Measurements from ENCODE around the gene TPRN. TPM values are rescaled to one million over a fixed set of nuclear protein-coding genes. Genes with fewer than 3 reads are reported as not detected.

The TPRN gene
- total and polyA plus RNA-seq, 2 of the 4 experiments (the other 2 are of a cell fraction) = 1.8 to 5.3 TPM

DNA sequence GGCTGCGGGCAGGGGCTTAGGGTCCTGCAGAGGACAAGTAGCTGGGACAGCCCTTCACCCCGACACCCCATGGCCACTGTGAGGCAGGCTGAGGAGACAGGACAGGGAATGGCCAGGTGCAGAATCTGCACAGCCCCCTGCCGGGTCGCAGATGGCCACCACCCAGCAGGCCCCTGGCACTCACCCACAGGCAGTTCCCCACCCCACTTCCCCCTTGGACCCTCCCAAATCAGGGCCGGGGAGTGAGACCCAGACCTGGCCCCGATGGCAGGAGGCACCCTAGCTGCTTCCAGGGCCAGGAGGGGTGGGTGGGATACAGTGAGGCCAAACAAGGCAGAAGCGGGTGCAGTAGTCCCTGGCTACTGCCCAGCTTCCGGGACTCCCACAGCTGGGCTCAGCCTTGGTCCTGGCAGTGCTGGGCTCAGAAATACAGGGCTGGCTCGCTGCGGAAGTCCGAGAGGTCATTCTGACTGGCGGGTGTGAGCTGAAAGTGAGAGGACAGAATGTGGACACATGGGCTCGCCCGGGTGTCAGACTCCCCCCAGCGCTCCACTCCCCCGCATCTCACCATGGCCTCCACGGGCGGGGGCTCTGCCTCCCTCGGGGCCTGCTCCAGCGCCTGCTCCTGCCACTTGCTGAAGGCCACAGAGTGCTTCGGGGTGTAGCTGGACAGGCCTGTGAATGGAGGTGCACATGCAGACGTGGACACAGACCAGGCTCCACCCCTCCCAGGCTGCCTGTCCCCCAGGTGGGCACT, 8.7 kb downstream of the TPRN start:
- intact Hi-C loops (cut with micrococcal nuclease) (no loop called here), dilution Hi-C loops (cut with HindIII; ENCODE audit: low sequenced_read_pairs, unreplicated experiment) (no loop called here), in situ Hi-C loops (cut with MboI; ENCODE audit: low sequenced_read_pairs) (no loop called here)
- Histone ChIP-seq H4K91ac (ENCODE audit: insufficient read depth, low read depth, low read length) (no peak overlapping the region), H2BK20ac (ENCODE audit: low read depth, low read length) (no peak overlapping the region), H2BK15ac (ENCODE audit: low read depth, low read length) (no peak overlapping the region), H2AK9ac (replicated peaks; ENCODE audit: low read depth, low read length, poor library complexity) (no peak overlapping the region), H3K9ac (ENCODE audit: low read depth, low read length) (no peak overlapping the region), H3K36me3 (ENCODE audit: control insufficient read depth, insufficient read depth, low read length) (peaks cover 28% of the 10 kb centered on the region), H3K23ac (ENCODE audit: low read depth, low read length) (no peak overlapping the region), H2BK5ac (ENCODE audit: low read depth, low read length, poor library complexity, severe bottlenecking) (no peak overlapping the region), H3K18ac (ENCODE audit: low read depth, low read length) (no peak overlapping the region), H2AFZ (replicated peaks; ENCODE audit: low read length, poor library complexity) (no peak overlapping the region), H3K9me1 (ENCODE audit: insufficient read depth, low read length) (no peaks in the 10 kb centered on the region), H3K27me3 (ENCODE audit: control insufficient read depth, insufficient read depth, low read length) (no peaks in the 10 kb centered on the region), H3K4me1 (ENCODE audit: control insufficient read depth, insufficient read depth, low read length) (peaks cover 16% of the 10 kb centered on the region), H2BK120ac (ENCODE audit: low read depth, low read length) (no peak overlapping the region), H3K4me2 (ENCODE audit: low read depth, low read length) (no peak overlapping the region), H3K9me3 (ENCODE audit: control insufficient read depth, insufficient read depth, low read length) (no peaks in the 10 kb centered on the region), H4K5ac (ENCODE audit: low read depth, low read length) (no peak overlapping the region), H4K8ac (ENCODE audit: low read depth in 2 of 2, low read length in 2 of 2) (no peak overlapping the region), H3K56ac (ENCODE audit: extremely low read depth, insufficient read depth, low read length) (no peak overlapping the region), H3K79me1 (ENCODE audit: low read depth in 1 of 2, low read length in 2 of 2) (peaks cover 5 to 74% of the 10 kb centered on the region in 2 experiments), H3K14ac (replicated peaks; ENCODE audit: low read depth, low read length) (no peak overlapping the region), H3K27ac (ENCODE audit: insufficient read depth, low read length) (no peak overlapping the region), H4K20me1 (ENCODE audit: insufficient read depth, low read length) (peaks cover 31% of the 10 kb centered on the region), H2AK5ac (ENCODE audit: low read depth, low read length) (no peak overlapping the region), H3K4me3 (ENCODE audit: insufficient read depth, low read depth, low read length) (no peak overlapping the region), H3K4ac (ENCODE audit: low read depth, low read length) (no peak overlapping the region)
- TF ChIP-seq NFE2L2 (IDR thresholded peaks at IDR 0.05; ENCODE audit: low read depth, low read length) (no peak), RCOR1 (IDR thresholded peaks at IDR 0.05; ENCODE audit: insufficient replicate concordance, low read length) (no peak), POLR2A (IDR thresholded peaks at IDR 0.05; ENCODE audit: low read depth, low read length) (no peak), CHD1 (IDR thresholded peaks at IDR 0.05; ENCODE audit: low read depth, low read length) (no peak), MAFK (IDR thresholded peaks at IDR 0.05; ENCODE audit: low read depth, low read length) (no peak), MXI1 (IDR thresholded peaks at IDR 0.05; ENCODE audit: borderline replicate concordance, low read depth, low read length) (no peak), BHLHE40 (IDR thresholded peaks at IDR 0.05; ENCODE audit: low read depth, low read length) (no peak), FOS (IDR thresholded peaks at IDR 0.05; ENCODE audit: low read depth, low read length) (no peak), CEBPB (IDR thresholded peaks at IDR 0.05; ENCODE audit: low read depth, low read length) (no peak), RAD21 (IDR thresholded peaks at IDR 0.05; ENCODE audit: low read length) (no peak), RFX5 (IDR thresholded peaks at IDR 0.05; ENCODE audit: low read depth, low read length) (no peak), MAZ (IDR thresholded peaks at IDR 0.05; ENCODE audit: borderline replicate concordance, low read depth, low read length) (no peak), SMC3 (IDR thresholded peaks at IDR 0.05; ENCODE audit: low read depth, low read length) (no peak)
- TF ChIP-seq, protein P1, sequence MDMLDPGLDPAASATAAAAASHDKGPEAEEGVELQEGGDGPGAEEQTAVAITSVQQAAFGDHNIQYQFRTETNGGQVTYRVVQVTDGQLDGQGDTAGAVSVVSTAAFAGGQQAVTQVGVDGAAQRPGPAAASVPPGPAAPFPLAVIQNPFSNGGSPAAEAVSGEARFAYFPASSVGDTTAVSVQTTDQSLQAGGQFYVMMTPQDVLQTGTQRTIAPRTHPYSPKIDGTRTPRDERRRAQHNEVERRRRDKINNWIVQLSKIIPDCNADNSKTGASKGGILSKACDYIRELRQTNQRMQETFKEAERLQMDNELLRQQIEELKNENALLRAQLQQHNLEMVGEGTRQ (IDR thresholded peaks at IDR 0.05; ENCODE audit: low read depth, low read length) = no peak
- TF ChIP-seq, protein P2, sequence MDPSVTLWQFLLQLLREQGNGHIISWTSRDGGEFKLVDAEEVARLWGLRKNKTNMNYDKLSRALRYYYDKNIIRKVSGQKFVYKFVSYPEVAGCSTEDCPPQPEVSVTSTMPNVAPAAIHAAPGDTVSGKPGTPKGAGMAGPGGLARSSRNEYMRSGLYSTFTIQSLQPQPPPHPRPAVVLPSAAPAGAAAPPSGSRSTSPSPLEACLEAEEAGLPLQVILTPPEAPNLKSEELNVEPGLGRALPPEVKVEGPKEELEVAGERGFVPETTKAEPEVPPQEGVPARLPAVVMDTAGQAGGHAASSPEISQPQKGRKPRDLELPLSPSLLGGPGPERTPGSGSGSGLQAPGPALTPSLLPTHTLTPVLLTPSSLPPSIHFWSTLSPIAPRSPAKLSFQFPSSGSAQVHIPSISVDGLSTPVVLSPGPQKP (IDR thresholded peaks at IDR 0.05; ENCODE audit: borderline replicate concordance, low read depth, low read length) = no peak
- TF ChIP-seq, protein P3, sequence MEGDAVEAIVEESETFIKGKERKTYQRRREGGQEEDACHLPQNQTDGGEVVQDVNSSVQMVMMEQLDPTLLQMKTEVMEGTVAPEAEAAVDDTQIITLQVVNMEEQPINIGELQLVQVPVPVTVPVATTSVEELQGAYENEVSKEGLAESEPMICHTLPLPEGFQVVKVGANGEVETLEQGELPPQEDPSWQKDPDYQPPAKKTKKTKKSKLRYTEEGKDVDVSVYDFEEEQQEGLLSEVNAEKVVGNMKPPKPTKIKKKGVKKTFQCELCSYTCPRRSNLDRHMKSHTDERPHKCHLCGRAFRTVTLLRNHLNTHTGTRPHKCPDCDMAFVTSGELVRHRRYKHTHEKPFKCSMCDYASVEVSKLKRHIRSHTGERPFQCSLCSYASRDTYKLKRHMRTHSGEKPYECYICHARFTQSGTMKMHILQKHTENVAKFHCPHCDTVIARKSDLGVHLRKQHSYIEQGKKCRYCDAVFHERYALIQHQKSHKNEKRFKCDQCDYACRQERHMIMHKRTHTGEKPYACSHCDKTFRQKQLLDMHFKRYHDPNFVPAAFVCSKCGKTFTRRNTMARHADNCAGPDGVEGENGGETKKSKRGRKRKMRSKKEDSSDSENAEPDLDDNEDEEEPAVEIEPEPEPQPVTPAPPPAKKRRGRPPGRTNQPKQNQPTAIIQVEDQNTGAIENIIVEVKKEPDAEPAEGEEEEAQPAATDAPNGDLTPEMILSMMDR (conservative IDR thresholded peaks at IDR 0.05; ENCODE audit: low read depth, low read length) = no peak
- no TSS peak for BruUV-seq (replicated peaks)
- ATAC-seq (ENCODE audit: low read depth) (no peak), DNase-seq (no peak)
- ChIA-PET POLR2A (ENCODE audit: unreplicated experiment) (no interaction called here), CTCF (no interaction called here)
- WGBS, 2 experiments (ENCODE audit: extremely low coverage in 2 of 2, insufficient read length in 1 of 2) = 87% methylated on average over 9 of the region's 22 CpGs; no CpG with 5 or more reads in 1 of the 2 experiments
